ENCODE measurements around the gene SPATA33.

Gene SPATA33

DNA sequence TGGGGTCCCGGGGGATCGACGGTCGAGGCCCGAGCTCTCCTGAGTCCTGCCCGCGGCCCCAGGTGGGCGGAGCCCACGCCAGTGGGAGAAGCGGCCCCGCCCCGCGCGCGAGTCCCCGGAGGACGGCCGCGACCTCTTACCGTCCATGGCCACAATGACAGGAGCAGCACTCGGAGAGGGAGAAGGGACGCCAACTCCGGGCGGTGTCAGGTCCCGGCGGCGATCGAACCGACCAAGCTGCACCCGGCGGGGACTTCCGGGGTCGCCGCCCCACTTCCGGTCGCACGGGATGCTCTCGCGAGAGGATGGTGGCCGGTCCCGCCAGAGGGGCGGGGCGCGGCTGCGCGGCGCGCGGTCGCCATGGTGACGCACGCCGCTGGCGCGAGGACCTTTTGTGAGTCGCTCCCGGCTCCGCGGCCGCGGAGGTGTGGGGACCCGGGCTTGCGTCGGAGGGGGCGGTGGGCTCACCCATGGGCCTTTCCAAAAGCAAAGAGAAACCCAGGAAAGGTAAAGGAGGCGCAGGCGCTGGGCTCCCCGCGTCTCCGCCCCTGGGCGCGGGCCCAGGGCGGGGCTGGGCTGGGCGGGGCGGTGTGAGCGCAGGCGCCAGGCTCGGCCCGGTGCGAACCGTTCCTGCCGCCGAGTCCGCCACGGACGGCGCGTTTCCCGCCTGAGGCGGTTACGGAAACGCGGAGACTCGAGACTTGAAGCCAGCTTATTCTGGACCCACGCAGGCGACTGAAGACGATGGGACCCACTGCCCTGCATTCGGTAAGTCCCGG is at the start of gene SPATA33, which contains the start of gene CHMP1A:
TSS of gene SPATA33 (plus strand) at position 395 of the 779 bp plus-strand sequence. CDS start at position 471, 76 bp downstream.
TSS of gene CHMP1A (minus strand) at position 267 of the 779 bp plus-strand sequence. CDS start at position 147, 120 bp downstream.
- DNase-seq (ENCODE audit: low spot score), result peak; percentile 92

DNA sequence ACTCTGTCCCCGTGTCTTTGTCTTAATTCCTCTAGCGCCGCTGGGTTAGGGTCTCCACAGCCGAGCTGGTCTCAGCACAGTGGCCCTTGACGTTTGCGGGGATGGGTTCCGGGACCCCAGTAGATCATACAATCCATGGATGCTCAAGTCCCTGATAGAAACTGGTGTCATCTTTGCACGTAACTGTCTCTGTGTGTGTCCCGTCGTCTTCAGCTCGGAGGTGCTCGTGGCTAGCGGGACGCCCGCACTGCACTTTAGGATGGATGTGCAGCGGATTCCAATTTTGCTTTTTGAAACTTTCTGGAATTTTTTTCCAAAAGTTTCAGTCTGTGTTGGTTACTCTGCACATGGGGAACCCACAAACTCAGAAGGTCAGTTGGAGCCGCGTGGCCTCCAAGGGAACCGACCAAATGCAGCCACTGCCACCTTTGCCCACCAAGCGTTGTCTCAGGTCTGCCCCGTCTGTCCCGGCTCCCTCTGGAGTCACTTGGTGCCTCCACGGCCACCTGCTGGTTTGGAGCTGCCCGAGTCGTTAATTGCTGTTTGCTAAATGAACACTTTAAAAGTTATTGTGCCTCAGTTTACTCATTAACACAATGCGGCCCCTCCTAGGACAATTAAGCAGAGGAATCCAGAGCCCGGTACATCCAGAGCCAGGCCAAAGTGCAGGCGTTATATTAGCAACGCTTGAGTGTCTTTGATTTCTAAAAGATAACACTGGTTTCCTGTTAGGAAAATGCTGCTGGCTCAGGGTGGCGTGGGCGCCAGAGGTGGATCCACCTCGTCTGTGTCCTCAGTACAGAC is 49.5 kb upstream of the SPATA33 start:
- DNase-seq (ENCODE audit: low spot score), result no peak

DNA sequence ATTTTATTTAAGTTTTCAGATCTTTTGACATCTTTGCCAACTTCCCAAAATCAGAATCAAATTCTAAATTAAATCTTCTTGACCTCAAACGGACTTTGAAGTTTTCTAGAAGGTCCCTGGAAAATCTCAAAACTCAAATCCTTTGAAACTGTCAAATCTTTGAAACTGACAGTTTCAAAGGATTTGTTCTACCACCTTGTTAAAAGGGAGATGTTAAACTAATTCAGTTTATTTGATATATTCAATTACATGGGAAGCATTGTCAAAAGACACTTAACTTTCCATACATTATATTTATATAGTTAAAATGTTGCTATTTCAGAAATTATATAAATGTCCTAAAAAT is 47.6 kb upstream of the SPATA33 start:
- DNase-seq (ENCODE audit: low spot score), result no peak

DNA sequence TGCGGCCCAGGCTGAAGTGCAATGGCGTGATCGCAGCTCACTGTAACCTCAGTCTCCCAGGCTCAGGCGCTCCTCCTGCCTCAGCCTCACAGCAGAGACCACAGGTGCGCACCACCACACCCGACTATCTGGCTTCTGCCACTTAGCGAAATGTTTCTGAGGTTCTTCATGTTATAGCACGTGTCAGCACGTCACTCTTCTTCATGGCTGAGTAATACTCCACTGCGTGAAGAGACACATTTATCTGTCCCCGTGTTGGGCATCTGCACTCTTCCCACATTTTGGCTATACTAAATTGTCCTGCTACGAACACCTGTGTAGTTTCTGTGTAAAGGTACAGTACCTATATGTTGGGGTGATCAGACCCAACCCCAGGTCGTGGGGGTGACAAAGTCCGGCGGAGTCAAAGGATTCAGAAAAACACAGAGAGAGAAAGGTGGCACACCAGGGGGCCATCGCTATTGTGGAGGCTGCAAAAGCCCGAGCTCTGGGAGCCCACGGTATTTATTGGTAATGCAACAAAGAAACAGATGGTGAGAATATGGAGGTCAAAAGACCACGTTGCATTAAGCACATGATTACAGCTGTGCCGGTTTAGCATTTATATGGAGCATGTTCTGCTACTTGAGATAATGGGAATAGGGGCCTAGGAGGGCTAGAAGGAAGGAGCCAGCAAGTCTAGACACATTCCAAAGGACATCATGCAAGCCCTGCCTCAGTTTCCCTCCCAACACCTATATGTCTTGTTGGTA is 45.0 kb upstream of the SPATA33 start:
- no peak for DNase-seq (ENCODE audit: low spot score)

DNA sequence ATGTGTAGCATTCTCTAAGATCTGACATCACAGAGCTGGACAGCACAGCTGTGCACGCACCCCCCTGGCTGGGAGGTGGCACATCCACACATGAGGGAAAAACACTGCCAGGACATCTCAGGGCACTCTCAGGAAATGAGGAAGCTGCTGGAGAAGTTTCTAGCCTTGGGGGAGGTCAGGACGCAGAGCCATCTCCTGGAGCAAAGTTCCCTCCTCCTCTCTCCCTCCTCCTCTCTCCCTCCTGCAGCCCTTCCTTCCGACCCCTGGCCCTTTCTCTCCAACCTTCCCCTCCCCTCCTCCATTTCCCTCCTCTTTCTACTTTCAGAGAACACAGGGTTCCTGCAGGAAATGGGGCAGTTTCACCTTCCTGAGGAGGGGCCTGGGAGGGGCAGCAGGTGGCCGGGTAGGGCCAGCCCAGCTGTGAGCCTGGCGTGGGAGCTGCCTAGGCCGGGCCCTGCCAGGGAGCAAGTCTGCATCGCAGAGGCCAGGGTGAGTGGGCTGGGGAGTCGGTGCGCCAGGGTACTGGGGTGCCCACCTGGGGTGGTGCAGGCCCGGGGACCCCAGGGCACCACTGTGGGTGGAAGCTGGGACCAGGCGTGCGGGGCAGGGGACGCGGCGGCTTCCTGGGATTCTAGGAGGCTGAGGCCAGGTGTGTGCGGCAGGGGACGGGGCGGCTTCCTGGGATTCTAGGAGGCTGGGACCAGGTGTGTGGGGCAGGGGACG is 44.2 kb upstream of the SPATA33 start, which contains the start of gene DPEP1:
TSS of gene DPEP1 (plus strand) at position 412 of the 723 bp plus-strand sequence. CDS start 16,769 bp downstream, outside the sequence.
- no peak for DNase-seq (ENCODE audit: low spot score)

DNA sequence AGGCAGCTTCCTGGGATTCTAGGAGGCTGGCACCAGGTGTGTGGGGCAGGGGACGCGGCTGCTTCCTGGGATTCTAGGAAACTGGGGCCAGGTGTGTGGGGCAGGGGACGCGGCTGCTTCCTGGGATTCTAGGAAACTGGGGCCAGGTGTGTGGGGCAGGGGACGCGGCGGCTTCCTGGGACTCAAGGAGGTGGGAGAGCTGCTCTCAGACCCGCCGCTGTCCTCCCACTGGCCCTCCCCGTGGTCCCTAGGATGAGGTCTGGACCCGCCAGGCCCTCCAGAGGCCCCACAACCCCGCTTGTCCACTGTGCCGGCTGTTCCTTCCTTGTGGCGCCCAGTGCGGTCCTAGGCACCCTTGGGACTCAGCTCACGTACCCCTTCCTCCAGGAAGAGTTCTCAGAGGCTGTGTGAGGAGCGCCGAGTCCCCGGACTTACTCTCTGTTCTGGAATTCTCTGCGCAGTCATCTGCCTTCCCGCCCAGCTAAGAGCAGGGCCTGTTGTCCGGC is 43.6 kb upstream of the SPATA33 start:
- no peak for DNase-seq (ENCODE audit: low spot score)

DNA sequence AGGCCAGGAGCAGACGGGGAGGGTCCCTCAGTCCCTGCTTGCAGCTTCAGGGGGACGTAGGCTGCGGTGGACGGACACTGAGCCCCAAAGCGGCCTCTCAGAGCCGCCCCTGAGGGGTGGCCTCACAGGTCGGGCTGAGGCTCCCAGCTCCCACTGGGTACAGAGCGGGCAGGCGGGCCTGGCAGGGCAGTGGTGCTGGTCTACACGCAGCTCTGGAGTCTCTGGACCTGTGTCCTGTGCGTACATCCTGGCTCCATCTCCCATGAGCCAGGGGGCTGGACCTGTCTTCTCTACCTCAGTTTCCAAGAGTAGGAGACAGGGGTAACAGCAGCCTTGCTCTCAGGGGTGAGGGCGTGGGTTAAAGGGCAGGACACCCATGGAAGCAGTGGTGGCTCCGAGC is 42.5 kb upstream of the SPATA33 start:
- DNase-seq (ENCODE audit: low spot score), result no peak

DNA sequence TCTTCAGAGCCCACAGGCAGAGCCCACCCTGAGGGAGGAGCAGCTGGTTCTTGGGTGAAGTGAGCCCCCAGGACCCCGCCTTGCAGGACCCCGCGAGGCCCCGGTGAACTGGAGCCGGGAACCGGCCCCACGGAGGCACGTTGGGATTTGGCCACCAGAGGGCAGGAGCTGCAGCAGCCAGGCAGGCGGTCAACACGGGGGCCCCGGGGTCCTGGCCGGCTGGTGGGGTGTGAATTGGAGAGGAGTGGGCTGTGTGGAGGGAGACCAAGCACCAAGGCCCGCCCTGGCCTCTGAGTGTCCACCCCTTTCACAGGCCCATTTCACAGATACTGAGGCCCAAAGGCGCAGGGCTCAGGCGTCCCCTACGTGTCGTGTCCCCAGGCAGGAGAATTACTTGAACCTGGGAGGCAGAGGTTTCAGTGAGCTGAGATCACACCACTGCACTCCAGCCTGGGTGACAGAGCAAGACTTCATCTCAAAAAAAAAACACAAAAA is 42.0 kb upstream of the SPATA33 start:
- peak; percentile 28 for DNase-seq (ENCODE audit: low spot score)

DNA sequence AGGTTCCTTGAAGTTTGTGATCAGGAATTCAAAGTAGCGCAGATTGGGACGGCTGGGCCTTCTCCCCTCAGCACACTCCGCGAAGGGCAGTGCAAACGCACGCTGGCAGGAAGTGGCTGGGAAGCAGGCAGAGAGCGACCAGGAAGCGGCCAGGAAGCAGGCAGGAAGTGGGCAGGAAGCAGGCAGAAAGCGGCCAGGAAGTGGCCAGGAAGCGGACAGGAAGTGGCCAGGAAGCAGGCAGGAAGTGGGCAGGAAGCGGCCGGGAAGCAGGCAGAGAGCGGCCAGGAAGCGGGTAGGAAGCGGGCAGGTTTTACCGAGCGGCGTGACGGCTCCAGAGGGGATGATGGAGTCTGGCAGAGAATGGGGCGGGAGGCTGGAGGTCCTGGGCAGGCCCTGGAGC is 41.0 kb upstream of the SPATA33 start:
- no peak for DNase-seq (ENCODE audit: low spot score)

DNA sequence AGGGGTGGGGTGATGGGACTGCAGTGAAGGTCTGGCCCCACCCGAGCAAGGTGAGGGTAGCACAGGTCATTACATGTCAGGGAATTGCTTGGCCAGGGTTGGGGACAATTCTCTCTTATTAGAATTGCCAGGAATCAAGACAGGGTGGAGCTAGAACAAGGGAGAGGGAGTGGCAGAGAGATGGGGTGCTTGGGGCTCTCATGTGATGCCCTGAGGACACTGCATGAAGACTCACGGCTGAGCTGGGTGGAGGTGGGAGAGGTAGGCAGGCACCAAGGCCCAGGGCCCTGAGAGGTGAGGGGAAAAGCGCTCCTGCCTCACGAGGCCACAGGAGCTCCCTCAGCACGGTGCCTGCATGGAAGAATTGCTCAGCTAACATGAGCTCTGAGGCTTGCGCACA is 40.6 kb upstream of the SPATA33 start:
- DNase-seq (ENCODE audit: low spot score), result no peak

DNA sequence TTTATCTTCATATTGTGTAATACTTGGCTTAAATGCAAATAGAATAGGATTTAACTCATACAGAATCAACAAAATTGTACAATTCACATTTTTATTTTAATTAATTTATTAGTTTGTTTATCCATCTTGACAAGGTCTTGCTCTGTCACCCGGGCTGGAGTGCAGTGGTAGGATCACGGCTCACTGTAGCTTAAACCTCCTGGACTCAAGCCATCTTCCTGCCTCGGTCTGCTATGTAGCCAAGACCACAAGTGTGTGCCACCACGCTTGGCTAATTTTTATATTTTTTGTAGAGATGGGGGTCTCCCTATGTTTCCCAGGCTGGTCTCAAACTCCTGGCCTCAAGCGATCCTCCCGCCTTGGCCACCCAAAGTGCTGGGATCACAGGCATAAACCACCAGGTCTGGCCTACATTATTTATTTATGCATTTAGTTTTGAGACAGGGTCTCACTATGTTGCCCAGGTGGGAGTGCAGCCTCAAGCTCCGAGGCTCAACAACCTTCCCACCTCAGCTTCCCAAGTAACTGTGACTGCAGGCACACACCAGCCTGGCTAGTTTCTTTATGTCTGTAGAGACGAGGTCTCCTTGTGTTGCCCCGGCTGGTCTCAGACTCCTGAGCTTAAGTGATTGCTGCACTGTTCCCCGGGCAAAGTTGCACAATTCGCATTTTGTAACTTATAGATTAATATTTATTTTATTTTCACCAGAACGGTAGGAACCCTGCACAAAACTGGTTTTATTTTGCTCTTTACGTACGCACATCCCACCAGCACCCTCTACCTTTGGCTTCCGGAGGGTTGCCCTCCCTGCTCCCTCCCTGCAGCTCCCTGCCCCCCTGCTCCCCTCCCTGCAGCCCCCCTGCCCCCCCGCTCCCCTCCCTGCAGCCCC is 39.3 kb upstream of the SPATA33 start:
- no peak for DNase-seq (ENCODE audit: low spot score)

DNA sequence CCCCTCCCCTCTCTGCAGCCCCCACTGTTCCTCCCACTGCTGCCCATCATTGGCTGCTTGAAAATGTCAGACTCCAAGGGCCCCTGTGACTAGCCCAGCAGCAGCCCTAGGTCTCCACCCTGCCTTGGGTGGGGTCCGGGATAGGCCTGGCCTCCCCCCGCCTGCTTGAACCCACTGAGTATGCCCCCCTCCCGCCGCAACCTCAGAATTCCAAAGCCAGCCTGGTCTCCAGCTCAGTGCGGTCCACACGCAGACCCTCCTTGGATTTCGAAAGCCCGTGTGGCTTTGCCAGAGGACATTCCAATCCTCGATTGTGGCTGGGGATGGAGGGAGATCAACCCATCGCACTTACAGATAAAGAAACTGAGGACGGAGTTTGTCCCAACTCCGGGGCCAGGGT is 37.8 kb upstream of the SPATA33 start:
- no peak for DNase-seq (ENCODE audit: low spot score)

DNA sequence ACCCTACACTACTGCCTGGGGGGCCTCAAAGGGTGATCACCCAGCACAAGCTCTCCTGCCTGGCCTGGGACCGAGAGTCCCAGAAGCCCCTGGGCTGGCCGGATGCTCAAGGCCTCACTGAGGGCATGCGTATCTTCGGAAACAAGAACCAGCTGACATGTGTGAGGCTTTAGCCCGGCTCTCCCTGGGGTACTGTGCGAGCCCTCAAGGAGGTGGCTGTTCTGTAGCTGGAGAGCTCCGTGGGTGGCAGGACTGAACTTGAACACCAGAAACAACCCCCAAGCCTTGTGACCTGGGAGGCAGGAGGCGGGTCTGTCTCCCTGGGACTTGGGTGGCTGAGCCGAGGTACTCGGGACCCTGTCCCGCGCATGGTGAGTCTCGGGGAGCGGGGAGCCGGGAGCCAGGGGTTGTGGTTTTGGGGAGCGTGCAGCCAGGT is 37.2 kb upstream of the SPATA33 start:
- DNase-seq (ENCODE audit: low spot score), result no peak

DNA sequence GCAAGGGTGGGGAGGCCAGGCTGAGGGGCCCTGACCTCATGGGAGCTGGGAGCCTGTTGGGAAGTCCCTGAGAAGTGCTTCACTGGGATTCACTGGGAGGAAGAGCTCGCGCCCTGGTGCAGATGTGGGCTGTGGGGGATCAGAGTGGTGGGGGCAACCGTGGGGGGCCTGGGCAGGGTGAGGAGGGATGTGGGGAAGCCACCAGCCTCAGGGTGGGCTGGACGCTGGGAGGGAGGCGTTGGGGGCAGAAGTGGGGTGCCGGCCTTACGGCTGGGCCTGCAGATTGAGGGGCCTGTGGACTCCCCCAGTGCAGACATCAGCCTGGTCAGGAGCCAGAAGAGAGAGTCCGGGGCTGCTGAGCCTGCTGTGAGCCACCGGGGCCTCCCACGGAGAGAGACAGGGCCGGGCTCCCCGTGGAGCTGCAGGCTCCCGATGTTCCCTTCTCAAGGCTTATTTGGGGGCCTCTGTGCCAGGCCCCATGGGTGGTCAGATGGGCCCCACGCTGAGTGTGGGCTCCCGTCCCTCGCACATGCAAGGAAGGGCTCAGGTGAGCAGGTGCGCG is 36.4 kb upstream of the SPATA33 start:
- no peak for DNase-seq (ENCODE audit: low spot score)

DNA sequence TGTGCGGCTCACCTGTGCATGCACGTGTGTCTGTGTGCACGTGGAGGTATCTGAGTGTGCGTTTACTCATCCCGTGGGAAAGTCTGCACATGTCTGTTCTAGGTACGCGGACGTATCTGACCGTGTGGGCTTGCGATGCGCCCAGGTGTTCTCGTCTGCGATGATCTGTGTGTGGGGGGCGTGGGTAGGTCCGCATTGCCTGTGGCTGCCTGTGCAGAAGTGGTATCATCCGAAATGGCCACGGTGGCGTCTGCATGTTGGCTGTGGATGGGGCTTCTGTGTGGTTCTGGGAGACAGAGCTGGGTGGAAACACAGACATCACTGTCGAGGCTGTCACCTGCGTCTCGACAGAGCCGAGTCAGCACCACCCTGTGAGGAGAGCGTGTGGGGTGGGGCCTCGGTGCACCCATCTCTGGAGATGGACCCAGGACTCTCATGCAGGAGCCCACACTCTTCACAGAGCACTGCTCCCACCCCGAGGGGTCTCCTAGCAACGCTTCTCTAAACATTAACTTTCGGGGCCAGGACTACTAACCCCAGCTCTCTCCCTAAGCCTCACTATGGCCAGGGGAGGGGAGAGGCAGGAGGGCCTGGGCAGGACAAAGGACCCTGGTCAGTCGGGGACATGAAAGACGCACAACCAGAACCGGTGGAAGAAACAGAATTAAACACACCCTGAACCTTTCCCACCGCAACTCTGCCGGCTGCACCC is 35.8 kb upstream of the SPATA33 start:
- DNase-seq (ENCODE audit: low spot score), result no peak

DNA sequence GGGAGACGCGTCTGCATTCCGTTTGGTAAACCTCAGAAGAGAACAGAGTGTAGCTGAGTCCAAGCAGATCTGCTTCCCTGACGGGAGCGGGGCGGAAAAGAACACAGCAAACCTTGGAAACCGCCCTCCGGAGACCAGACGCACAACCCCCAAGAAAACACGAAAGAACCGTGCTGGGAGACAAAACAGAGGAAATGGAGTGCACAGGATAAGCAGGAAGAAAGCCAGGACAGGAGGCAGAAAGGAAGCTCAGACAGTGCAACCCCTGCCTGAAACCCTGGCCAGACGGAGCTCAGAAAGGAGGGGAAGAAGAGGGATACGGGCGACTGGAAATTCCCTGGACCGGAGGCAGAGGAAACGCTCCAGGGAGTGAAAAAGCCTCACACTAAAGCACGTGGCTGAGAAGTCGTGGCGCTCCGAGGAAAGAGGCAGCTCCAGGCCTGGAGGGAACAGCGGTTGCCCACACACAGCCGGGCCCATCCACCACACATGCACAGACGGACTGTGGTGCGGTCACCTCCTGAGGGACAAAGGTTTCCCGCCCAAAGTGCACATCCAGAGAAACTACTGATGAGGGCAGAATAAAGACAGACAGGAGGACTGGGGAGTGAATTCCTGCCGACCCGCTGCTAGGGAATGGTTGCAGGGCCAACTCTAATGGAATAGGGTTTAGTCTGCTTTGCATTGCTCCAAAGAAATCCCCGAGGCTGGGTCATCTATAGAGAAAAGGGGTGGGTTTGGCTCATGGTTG is 34.0 kb upstream of the SPATA33 start:
- DNase-seq (ENCODE audit: low spot score), result no peak

DNA sequence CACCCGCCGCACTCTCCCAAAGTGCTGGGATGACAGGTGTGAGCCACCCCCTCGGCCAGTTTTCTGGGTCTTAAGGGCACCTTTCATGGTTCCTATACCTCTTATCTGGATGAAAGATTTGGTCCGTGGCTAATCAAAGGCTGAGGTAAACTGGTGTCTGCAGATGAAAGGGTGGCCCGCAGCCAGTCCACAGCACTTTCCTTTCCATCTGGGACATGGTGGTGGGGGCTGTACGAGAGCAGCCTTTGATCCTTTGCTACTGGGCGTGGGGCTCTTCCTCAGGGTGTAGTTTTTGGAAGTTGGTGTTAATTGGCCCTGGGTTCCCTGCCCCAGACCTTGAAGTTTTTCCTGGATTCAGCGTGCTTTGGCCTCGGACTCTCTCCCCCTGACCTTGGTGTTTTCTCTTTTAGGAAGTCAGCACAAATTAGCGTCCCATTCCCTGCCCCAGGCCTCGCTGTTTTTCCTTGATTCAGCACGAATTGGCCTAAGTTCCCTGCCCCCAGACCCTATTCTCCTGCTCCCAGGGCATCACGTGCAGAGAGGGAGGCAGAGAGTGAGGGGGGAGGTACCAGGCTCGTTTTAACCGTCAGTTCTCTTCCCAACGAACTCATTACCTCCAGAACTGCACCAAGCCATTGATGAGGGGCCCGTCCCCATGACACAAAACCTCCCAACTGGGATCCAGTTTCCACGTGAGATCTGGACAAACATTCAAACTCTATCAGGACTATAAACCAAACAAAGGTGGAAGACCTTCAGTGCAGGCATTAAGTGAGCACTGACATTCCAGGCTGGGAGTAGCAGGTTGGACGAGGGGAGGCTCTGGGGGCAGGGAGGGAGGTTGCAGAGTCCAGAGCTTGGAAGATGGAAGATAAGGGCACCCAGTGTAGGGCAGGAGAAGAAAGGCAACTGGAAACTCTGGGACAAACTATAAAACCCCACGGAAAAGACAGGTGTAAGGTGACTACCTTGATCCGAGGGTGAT is 32.6 kb upstream of the SPATA33 start:
- no peak for DNase-seq (ENCODE audit: low spot score)

Data from CD4-positive, alpha-beta T cell treated with Interleukin-15 for 4 hours (primary cell).